NB4 (cell line): ENCODE measurements around the gene MOB2.

Source experiments
- MYC ChIP-seq: IDR thresholded peaks from 2 replicates; pipeline ENCODE4 v1.6.1; 2011; ENCODE audit warnings: low read depth, low read length
- POLR2A ChIP-seq: IDR thresholded peaks from 2 replicates; pipeline ENCODE4 v1.6.1; 2011; ENCODE audit warnings: mild to moderate bottlenecking; ENCODE audit not compliant: insufficient read length; ENCODE audit errors: extremely low read depth
- TF ChIP-seq, protein P1 (sequence below): IDR thresholded peaks from one replicate; pipeline ENCODE4 v1.5.1; 2012; ENCODE audit warnings: low read depth, low read length
- TF ChIP-seq, protein P2 (sequence below): IDR thresholded peaks from 2 replicates; pipeline ENCODE4 v1.6.1; 2011; ENCODE audit warnings: low read depth, low read length

DNA sequence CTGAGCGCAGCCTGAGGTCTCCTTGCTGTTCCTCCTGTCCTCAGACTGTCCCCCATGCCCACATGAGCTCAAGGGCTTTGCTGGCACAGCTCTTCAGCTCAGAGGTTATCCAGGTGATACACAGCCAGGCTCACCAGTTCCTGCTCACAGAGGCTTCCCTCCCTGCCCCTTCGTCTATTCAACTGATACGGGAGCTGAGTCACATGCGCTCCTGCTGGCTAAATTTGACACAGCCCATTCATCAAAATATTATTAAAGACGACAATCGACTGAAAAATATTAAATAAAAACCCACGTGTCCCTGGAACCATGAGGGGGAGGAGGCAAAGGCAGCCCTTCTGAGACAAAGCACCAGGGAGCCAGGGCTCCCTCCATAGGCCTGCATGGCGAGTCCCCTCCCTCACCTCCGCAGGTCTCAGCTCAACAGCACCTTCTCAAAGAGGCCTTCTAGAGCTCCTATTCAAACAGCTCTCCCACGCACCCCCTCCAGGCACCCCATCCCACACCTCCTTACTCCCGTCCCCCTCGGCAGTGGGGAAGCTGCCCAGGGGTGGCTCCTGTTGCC lies 45.0 kb upstream of the MOB2 start:
- TF ChIP-seq POLR2A (no peak), MYC (no peak)
- TF ChIP-seq, protein P1, sequence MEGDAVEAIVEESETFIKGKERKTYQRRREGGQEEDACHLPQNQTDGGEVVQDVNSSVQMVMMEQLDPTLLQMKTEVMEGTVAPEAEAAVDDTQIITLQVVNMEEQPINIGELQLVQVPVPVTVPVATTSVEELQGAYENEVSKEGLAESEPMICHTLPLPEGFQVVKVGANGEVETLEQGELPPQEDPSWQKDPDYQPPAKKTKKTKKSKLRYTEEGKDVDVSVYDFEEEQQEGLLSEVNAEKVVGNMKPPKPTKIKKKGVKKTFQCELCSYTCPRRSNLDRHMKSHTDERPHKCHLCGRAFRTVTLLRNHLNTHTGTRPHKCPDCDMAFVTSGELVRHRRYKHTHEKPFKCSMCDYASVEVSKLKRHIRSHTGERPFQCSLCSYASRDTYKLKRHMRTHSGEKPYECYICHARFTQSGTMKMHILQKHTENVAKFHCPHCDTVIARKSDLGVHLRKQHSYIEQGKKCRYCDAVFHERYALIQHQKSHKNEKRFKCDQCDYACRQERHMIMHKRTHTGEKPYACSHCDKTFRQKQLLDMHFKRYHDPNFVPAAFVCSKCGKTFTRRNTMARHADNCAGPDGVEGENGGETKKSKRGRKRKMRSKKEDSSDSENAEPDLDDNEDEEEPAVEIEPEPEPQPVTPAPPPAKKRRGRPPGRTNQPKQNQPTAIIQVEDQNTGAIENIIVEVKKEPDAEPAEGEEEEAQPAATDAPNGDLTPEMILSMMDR: no peak
- TF ChIP-seq, protein P2, sequence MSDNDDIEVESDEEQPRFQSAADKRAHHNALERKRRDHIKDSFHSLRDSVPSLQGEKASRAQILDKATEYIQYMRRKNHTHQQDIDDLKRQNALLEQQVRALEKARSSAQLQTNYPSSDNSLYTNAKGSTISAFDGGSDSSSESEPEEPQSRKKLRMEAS: no peak
